Activated CD4-positive, alpha-beta T cell treated with anti-CD3 and anti-CD28 coated beads for 36 hours (primary cell): ENCODE measurements around the gene PFKL. TPM values are rescaled to one million over a fixed set of nuclear protein-coding genes. Genes with fewer than 3 reads are reported as not detected.
"Not testable (repeated sequence)": the region's sequence is repeated elsewhere in the genome, so short reads cannot be mapped to it uniquely, and the experiment has no call there.

Experiments
- ATAC-seq: fragments of 200-7000 bp; cut with Tn5 transposase; one replicate; pipeline ENCODE4 v1.10.0; 2021; ENCODE audit warnings: mild to moderate bottlenecking, moderate library complexity
- CTCF ChIA-PET: fragments of 350-600 bp; sonication (Branson Sonifier 250); formaldehyde crosslinking; loops from one replicate; lab custom pipeline; 2021; ENCODE audit warnings: antibody characterized with exemption; lab: Charles Lee
- POLR2A ChIA-PET: fragments of 350-600 bp; sonication (Branson Sonifier 250); formaldehyde crosslinking; loops from one replicate; lab custom pipeline; 2021; ENCODE audit warnings: antibody characterized with exemption, inconsistent platforms; lab: Charles Lee
- DNase-seq: peaks from one replicate; pipeline ENCODE4 v3.0.0-alpha.2; 2020
- H3K27ac Mint-ChIP-seq: one replicate; pipeline ENCODE4 v1.8.0; 2021; ENCODE audit warnings: mixed read lengths
- H3K27me3 Mint-ChIP-seq: one replicate; pipeline ENCODE4 v1.8.0; 2021; ENCODE audit warnings: mixed read lengths
- H3K36me3 Mint-ChIP-seq: one replicate; pipeline ENCODE4 v1.8.0; 2021; ENCODE audit warnings: low read depth, mixed read lengths
- H3K4me1 Mint-ChIP-seq: one replicate; pipeline ENCODE4 v1.8.0; 2021; ENCODE audit warnings: mixed read lengths
- H3K4me3 Mint-ChIP-seq: one replicate; pipeline ENCODE4 v1.8.0; 2021; ENCODE audit warnings: mild to moderate bottlenecking, moderate library complexity, mixed read lengths
- H3K9me3 Mint-ChIP-seq: one replicate; pipeline ENCODE4 v1.8.0; 2021; ENCODE audit warnings: low read depth, mixed read lengths
- intact Hi-C, 2 experiments: fragments of 100-400 bp; cut with DNase I in 1 of 2; cut with micrococcal nuclease in 1 of 2; formaldehyde crosslinking; loops; one replicate each; pipeline versions ENCODE4 v1.14.2 to v1.15.1; 2022 to 2024; cut with DNase I, micrococcal nuclease
- total RNA-seq, 2 experiments: library from RNA; stranded (reverse); gene quantifications; one replicate each; pipeline ENCODE4 v1.2.3, GENCODE V29; 2021

Gene PFKL
- total RNA-seq, 2 experiments from 2014 or later = 167 to 202 TPM

GRCh38 chr21:44297525-44298290 lies 2.1 kb upstream of the PFKL start:
- Mint-ChIP-seq H3K27me3 (no peaks in the 10 kb centered on the region), H3K4me1 (peaks cover 46% of the 10 kb centered on the region), H3K4me3 (peak overlapping the region; percentile 36), H3K9me3 (no peaks in the 10 kb centered on the region), H3K36me3 (peaks cover 5% of the 10 kb centered on the region), H3K27ac (peak overlapping the region; percentile 69)
- DNase-seq = peak; percentile 89
- peak; percentile 65 for ATAC-seq
- ChIA-PET POLR2A (no interaction called here), CTCF (interaction anchor here (0.7 to 1.4 kb wide), 13 partner anchors 20 to 1392 kb away, joined by 3 to 8 read pairs (median 3); no protein-coding TSS in a partner anchor)
- intact Hi-C loops = no loop called here

DNA sequence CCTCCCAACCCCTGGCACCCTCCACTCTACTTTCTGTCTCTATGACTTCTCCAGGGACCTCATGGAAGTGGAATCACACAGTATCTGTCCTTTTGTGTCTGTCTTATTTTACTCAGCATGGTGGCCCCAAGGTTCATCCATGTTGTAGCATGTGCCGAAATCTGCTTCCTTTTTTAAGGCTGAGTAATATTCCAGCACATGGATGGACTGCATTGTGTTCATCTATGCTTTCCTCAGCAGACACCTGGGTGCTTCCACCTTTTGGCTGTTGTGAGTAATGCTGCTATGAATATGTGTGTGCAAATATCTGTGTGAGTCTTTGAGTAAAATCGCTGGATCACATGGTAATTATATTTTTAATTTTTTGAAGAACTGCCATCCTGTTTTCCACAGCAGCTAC lies 1.6 kb upstream of the PFKL start:
- Mint-ChIP-seq H3K9me3 (no peaks in the 10 kb centered on the region), H3K36me3 (peaks cover 5% of the 10 kb centered on the region), H3K27me3 (no peaks in the 10 kb centered on the region), H3K27ac (peak overlapping the region; percentile 69), H3K4me3 (peak overlapping the region; percentile 36), H3K4me1 (peaks cover 45% of the 10 kb centered on the region)
- intact Hi-C loops = no loop called here
- DNase-seq (peak; percentile 42), ATAC-seq (no peak)
- POLR2A ChIA-PET = no interaction called here
- CTCF ChIA-PET = interaction anchor here (0.7 to 1.4 kb wide), 11 partner anchors 21 to 284 kb away, joined by 3 to 8 read pairs (median 3); no protein-coding TSS in a partner anchor

DNA sequence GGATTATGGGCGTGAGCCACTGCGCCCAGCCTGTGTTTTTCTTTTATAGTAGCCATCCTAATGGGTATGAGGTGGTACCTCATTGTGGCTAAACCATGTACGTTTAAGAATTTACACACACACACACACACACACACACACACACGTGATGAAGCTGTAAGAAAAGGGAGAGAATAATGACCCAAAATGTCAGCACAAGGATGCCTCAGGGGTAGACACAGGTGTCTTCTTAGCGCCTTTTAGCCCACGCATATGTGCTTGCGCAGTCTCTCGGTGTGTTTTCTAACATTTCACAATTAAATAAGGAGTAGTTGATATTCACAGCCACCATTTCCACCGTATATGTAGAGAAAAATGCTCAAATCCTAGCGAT lies 782 bp upstream of the PFKL start:
- intact Hi-C loops = loop anchor here in 1 of 2 experiments (1.0 kb wide), 2 partner anchors 40 to 129 kb away; partner anchors contain the start of gene CFAP410
- no peaks in the 10 kb centered on the region for H3K27me3 Mint-ChIP-seq
- peaks cover 52% of the 10 kb centered on the region for H3K4me1 Mint-ChIP-seq
- H3K9me3 Mint-ChIP-seq = no peaks in the 10 kb centered on the region
- DNase-seq (no peak), ATAC-seq (peak; percentile 11)
- peak overlapping the region; percentile 85 for H3K4me3 Mint-ChIP-seq
- ChIA-PET CTCF (interaction anchor here (0.9 to 1.0 kb wide), 2 partner anchors 185 to 216 kb away, joined by 3 read pairs; no protein-coding TSS in a partner anchor), POLR2A (no interaction called here)
- H3K36me3 Mint-ChIP-seq = peaks cover 8% of the 10 kb centered on the region
- H3K27ac Mint-ChIP-seq = peak overlapping the region; percentile 96

DNA sequence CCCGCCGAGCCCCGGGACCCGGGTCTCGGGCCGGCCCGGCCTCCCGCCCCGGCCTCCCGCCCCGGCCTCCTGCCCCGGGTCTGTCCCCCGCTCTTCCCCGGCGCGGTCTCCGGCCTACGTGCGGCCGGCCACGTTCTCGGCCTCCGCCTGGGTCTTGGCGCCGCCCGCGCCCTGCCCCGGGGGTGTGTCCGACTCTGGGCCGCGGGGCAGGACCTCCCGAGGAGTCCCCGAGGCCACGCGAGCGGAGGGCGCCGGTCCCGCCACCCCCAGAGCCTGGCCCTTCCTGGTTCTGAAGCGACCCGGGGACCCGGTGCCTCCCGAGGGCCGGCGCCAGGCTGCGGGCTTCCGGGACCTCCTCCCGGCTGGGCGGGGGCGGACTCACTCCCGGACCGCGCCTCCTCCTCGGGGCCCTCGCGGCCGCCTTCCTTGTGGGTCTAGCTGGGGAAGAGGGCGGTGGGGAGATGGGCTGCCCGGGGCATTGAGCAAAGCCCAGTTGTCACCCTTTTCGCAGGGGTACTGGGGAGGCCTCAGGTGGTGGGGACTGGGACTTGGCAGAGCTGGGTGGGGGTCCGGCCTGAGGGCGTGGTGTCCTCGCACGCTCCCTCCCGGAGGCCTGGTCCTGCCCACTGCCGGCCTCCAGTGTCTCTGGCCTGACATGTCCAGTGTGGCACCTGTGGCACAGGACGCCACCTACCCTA lies 558 bp downstream of the PFKL start:
- ChIA-PET POLR2A (no interaction called here), CTCF (interaction anchor here (1.5 kb wide), 1 partner anchor 38 kb away, joined by 4 read pairs; no protein-coding TSS in a partner anchor)
- Mint-ChIP-seq H3K9me3 (no peaks in the 10 kb centered on the region), H3K4me1 (peaks cover 56% of the 10 kb centered on the region), H3K36me3 (peaks cover 11% of the 10 kb centered on the region), H3K4me3 (peak overlapping the region; percentile 77), H3K27me3 (no peaks in the 10 kb centered on the region), H3K27ac (peak overlapping the region; percentile 76)
- DNase-seq (peak; percentile 75), ATAC-seq (peak; percentile 24)
- intact Hi-C loops = loop anchor here in 1 of 2 experiments (1.0 to 5.0 kb wide), 4 partner anchors 155 to 512 kb away; partner anchors contain the start of genes LRRC3, RRP1 and TRAPPC10

- CTCF ChIA-PET = interaction anchor here (1.5 kb wide), 1 partner anchor 37 kb away, joined by 4 read pairs; no protein-coding TSS in a partner anchor
- no peaks in the 10 kb centered on the region for H3K9me3 Mint-ChIP-seq
- H3K36me3 Mint-ChIP-seq = peaks cover 11% of the 10 kb centered on the region
- H3K27me3 Mint-ChIP-seq = no peaks in the 10 kb centered on the region
- DNase-seq = no peak
- intact Hi-C loops = loop anchor here in 1 of 2 experiments (2.0 to 5.0 kb wide), 2 partner anchors 186 to 512 kb away; partner anchors contain the start of gene RRP1
- no peak for ATAC-seq
- H3K4me1 Mint-ChIP-seq = peaks cover 56% of the 10 kb centered on the region
- POLR2A ChIA-PET = no interaction called here
- peak overlapping the region; percentile 76 for H3K27ac Mint-ChIP-seq
- peak overlapping the region; percentile 77 for H3K4me3 Mint-ChIP-seq
These were observed 1.3 kb downstream of the PFKL start for GRCh38 chr21:44301141-44301540.

DNA sequence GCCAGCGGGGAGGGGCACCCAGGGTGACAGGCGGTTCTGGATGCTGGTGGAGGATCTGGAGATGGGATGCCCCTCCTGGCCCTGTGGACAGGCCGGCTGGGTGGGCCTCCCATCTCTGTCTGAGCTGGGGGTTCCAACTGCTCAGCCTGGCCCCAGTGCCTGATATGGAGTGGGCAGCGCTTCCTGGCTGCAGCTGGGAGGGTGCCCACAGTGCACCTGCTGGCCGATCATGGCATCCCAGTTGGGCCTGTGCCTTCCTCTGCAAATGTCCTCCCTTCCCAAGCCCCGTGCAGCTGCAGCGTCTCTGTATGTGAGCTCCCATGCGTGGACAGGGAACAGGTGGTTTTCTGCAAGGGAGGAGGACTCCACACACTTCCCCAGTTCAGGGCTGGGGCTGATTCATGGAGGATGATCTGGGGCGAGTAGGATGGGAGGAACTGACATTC lies 2.1 kb downstream of the PFKL start:
- Mint-ChIP-seq H3K27ac (no peak overlapping the region), H3K36me3 (peaks cover 14% of the 10 kb centered on the region), H3K27me3 (no peaks in the 10 kb centered on the region), H3K9me3 (no peaks in the 10 kb centered on the region), H3K4me1 (peaks cover 56% of the 10 kb centered on the region), H3K4me3 (peak overlapping the region; percentile 77)
- CTCF ChIA-PET = interaction anchor here (0.6 to 1.5 kb wide), 2 partner anchors 36 to 286 kb away, joined by 3 to 4 read pairs; no protein-coding TSS in a partner anchor
- POLR2A ChIA-PET = no interaction called here
- DNase-seq = no peak
- ATAC-seq = no peak
- intact Hi-C loops = loop anchor here in 1 of 2 experiments (2.0 to 5.0 kb wide), 2 partner anchors 185 to 513 kb away; partner anchors contain the start of gene RRP1

- Mint-ChIP-seq H3K4me3 (peak overlapping the region; percentile 77), H3K36me3 (peaks cover 19% of the 10 kb centered on the region), H3K4me1 (peaks cover 52% of the 10 kb centered on the region)
- POLR2A ChIA-PET, DNase-seq, H3K9me3 Mint-ChIP-seq, H3K27ac Mint-ChIP-seq, ATAC-seq, H3K27me3 Mint-ChIP-seq: not testable (repeated sequence)
- CTCF ChIA-PET = interaction anchor here (0.7 kb wide), 1 partner anchor 521 kb away, joined by 3 read pairs; no protein-coding TSS in a partner anchor
- intact Hi-C loops = loop anchor here in 1 of 2 experiments (5.0 kb wide), 1 partner anchor 185 kb away; no protein-coding TSS in a partner anchor
These were observed 2.9 kb downstream of the PFKL start for GRCh38 chr21:44302573-44303401.

GRCh38 chr21:44303490-44303981 lies 3.7 kb downstream of the PFKL start:
- peaks cover 45% of the 10 kb centered on the region for H3K4me1 Mint-ChIP-seq
- H3K36me3 Mint-ChIP-seq = peaks cover 24% of the 10 kb centered on the region
- ChIA-PET POLR2A (interaction anchor here (0.6 kb wide), 1 partner anchor 289 kb away, joined by 3 read pairs; no protein-coding TSS in a partner anchor), CTCF (interaction anchor here (0.7 kb wide), 1 partner anchor 520 kb away, joined by 3 read pairs; no protein-coding TSS in a partner anchor)
- ATAC-seq (no peak), DNase-seq (no peak)
- no peak overlapping the region for H3K27ac Mint-ChIP-seq
- H3K9me3 Mint-ChIP-seq = no peaks in the 10 kb centered on the region
- intact Hi-C loops = loop anchor here in 1 of 2 experiments (5.0 kb wide), 1 partner anchor 184 kb away; no protein-coding TSS in a partner anchor
- H3K4me3 Mint-ChIP-seq = no peak overlapping the region
- no peaks in the 10 kb centered on the region for H3K27me3 Mint-ChIP-seq

DNA sequence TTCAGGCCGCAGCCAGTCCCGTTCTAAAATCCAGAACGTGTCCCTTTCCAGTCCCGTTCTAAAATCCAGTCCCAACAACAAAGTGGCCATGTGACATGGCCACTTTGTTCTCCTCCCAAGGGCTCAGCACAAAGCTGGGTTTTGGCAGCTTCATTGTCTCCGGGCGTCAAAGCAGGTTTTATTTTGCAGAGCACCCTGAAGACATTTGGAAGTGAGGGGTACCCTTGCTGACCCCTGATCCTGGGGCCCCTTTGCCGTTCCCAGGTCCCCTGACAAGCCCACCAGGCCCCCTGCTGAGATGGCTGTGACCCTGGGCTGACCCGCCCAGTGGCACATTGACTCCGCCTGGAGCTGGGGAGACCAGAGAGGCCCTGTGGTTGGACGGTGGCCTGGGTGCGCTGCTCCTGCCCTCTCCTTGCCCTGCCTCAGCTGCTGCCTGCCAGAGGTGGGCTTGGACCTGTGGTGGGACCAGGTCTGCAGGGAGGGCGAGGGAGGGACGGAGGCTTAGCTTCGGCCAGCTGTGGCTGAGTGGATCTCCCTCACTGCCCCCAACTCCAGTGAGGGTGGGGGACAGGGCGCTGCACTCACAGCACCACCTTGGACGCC lies 4.3 kb downstream of the PFKL start:
- ChIA-PET CTCF (interaction anchor here (0.6 to 0.8 kb wide), 2 partner anchors 293 to 1462 kb away, joined by 3 read pairs; no protein-coding TSS in a partner anchor), POLR2A (interaction anchor here (0.6 kb wide), 1 partner anchor 289 kb away, joined by 3 read pairs; no protein-coding TSS in a partner anchor)
- Mint-ChIP-seq H3K4me3 (no peak overlapping the region), H3K36me3 (peaks cover 27% of the 10 kb centered on the region), H3K27me3 (no peaks in the 10 kb centered on the region), H3K27ac (no peak overlapping the region), H3K9me3 (no peaks in the 10 kb centered on the region), H3K4me1 (peaks cover 40% of the 10 kb centered on the region)
- DNase-seq = no peak
- ATAC-seq = no peak
- intact Hi-C loops = loop anchor here in 1 of 2 experiments (5.0 kb wide), 1 partner anchor 183 kb away; no protein-coding TSS in a partner anchor
